Fibroblast of mammary gland (primary cell): Measurements from ENCODE around the gene SSBP3.

Experiments
- DNase-seq: peaks from one replicate; pipeline ENCODE4 v3.0.0-alpha.2; 2010; ENCODE audit warnings: low read depth
- H3K4me3 ChIP-seq: 2 replicates; pipeline ENCODE4 v1.5.1; 2011; ENCODE audit warnings: low read depth, mild to moderate bottlenecking, low read length, moderate library complexity; ENCODE audit not compliant: control insufficient read depth
- TF ChIP-seq, protein P1 (sequence below): conservative IDR thresholded peaks from 2 replicates; pipeline ENCODE4 v1.5.1; 2011; ENCODE audit warnings: low read depth, low read length, inconsistent platforms; ENCODE audit not compliant: control insufficient read depth, insufficient read depth

The SSBP3 gene

DNA sequence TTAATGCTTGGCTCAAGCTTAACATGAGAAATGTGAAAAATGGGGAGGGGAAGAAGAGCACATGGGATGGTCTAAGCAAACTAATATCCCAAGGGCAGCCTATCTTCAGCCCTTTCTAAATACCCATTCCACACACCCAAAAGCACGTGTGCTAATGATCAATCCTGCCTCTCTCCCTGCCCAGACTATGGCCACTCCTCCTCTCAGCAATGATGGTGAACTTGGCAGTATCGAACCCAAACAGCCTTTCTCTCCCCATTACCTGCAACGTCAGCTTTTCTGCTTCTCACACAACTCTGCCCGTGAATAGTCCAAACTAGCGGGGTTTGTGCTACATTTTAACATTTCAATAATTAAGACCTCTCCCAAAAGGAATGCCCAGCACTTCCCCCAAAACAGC lies 41.6 kb downstream of the SSBP3 start:
- H3K4me3 ChIP-seq: no peak overlapping the region
- TF ChIP-seq, protein P1, sequence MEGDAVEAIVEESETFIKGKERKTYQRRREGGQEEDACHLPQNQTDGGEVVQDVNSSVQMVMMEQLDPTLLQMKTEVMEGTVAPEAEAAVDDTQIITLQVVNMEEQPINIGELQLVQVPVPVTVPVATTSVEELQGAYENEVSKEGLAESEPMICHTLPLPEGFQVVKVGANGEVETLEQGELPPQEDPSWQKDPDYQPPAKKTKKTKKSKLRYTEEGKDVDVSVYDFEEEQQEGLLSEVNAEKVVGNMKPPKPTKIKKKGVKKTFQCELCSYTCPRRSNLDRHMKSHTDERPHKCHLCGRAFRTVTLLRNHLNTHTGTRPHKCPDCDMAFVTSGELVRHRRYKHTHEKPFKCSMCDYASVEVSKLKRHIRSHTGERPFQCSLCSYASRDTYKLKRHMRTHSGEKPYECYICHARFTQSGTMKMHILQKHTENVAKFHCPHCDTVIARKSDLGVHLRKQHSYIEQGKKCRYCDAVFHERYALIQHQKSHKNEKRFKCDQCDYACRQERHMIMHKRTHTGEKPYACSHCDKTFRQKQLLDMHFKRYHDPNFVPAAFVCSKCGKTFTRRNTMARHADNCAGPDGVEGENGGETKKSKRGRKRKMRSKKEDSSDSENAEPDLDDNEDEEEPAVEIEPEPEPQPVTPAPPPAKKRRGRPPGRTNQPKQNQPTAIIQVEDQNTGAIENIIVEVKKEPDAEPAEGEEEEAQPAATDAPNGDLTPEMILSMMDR: no peak
- no peak for DNase-seq

DNA sequence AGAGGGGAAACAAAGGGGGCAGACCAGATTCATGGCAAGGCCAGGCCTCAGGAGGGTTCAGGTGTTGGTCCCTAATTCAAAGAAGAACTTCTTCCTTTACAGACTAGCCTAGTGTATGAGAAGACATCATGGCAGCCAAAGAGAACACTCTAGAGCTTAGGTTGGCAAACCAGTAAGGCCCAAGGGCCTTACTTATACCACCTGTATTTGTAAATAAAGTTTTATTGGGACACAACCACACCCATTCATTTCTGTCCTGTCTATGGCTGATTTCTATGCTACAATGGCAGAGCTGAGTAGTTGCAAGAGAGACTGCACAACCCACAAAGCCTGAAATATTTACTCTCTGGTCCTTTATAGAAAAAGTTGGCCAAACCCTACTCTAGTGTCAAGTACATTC lies 42.3 kb downstream of the SSBP3 start:
- TF ChIP-seq, protein P1: no peak
- no peak for DNase-seq
- no peak overlapping the region for H3K4me3 ChIP-seq

DNA sequence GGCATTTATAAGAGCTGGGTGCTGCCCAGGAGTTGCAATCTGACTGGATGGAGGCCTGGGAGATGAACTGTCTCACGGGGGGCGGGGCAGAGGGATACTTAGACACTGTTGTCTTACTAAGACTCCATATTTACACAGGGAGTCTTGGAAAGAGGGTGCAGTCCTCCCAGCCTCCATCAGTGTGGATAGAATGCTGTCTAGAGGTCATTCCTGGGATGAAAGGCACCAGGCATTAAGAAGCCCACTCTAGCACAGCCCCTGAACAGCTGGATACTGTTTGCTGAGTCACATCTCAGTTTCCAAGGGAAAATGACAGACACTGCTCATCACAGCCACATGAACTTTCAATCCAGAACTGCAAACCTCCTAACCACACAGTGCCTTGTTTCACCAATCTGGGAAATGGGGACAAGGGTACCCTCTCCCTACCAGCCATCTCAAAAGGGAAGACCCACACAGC lies 43.3 kb downstream of the SSBP3 start:
- DNase-seq: peak; percentile 18
- TF ChIP-seq, protein P1: no peak
- H3K4me3 ChIP-seq: no peak overlapping the region

DNA sequence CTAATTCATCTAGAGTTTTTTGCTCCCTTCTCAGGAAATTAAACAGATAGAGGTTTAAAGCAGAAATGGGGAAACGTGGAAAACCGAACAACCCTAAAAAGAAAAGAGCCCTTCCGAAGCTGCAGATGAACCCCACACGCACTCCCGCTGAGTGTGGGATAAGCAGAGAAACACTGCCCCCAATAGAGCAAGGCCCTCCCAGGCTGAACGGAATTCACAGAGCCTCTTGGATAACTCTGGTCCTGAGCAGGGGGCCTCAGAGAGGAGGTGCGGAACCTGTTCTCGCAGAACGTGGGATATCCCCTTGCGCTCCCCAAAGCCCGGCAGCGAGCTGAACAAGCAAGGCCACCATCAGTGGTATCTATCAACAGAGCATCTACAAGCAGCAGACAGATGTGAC lies 44.9 kb downstream of the SSBP3 start:
- DNase-seq: no peak
- H3K4me3 ChIP-seq: no peak overlapping the region
- TF ChIP-seq, protein P1: peak; percentile 8

DNA sequence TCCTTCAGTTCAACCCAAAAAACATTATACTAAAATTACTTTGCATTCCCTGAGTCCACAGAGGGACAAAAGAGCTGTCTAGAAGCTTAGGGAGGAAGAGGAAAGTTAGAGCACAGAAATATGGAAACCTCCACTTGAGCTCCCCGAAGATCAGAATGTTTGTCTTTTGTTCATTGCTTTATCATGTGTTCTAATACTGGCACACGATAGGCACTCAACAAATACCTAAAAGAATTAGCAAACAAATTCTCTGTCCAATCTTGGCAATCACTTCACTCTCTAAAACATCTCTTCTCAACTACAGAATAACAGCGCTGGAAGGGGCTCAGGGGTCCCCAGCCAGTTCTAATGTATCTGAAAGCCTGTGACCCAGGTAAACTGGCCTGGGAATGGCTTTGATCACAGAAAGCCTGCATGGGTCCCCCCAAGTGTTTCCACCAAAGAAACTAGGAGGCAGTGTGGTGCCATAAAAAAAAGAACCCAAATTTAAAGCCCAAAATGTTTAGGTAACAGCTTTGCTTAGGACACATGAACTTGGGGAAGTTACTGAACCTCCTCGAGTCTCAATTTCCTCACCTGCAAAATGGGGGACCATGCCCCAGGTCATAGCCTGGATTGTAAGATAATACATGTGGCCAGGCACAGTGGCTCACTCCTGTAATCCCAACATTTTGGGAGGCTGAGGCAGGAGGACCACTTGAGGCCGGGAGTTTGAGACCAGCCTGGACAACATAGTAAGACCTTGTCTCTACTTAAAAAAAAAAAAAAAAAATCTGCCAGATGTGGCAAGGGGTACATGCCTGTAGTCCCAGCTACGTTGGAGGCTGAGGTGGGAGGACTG lies 45.8 kb downstream of the SSBP3 start:
- TF ChIP-seq, protein P1: peak; percentile 1
- no peak for DNase-seq
- H3K4me3 ChIP-seq: no peak overlapping the region

DNA sequence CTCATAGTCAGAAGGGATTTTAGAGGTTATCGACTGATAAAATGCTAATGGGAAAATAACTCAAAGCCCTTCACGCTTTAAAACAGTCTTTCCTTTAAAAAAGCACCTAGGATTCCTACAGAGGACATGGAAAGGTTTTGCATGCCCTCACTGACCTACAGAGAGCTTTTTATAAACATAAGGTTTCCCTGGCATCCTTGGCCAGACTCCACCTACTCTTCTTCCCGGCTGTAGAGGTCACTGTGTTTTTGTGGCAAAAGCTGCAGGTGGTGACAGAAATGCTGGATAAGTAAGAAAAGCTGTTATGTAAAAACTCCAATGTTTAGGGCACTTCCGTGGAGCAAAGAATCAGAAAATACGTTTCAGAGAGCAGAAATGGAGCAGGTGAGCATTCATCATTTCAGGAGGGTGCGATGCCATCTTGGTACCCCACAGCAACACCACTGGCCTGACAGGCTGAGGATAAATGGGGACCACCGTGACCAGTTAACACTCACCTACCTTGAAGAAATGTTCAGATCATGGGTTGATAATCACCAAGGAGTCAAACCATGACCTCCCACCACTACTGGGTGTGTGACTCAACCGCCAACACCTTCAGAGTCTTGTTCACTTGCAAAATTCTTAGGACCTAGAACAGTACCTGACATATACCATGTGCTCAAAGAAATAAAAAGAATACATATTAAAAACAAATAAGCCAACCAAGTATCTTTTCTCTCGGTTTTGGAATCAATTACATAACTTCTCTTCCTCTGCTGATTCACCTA lies 46.6 kb downstream of the SSBP3 start:
- TF ChIP-seq, protein P1: no peak
- no peak overlapping the region for H3K4me3 ChIP-seq
- DNase-seq: no peak
